Neural progenitor cell (in vitro differentiated cells): ENCODE measurements around the gene PPL. TPM values are rescaled to one million over a fixed set of nuclear protein-coding genes. Genes with fewer than 3 reads are reported as not detected.

ENCODE experiments used
- DNase-seq: peaks from one replicate; pipeline ENCODE4 v3.0.0-alpha.2; 2016; ENCODE audit warnings: low spot score
- H2AFZ ChIP-seq: fragments of 200-600 bp; sonication (generic); replicated peaks from 2 replicates; pipeline ENCODE4 v1.6.1; 2016; ENCODE audit warnings: antibody characterized with exemption
- H3F3A ChIP-seq: fragments of 200-600 bp; sonication (generic); 2 replicates; pipeline ENCODE4 v1.6.1; 2016; ENCODE audit warnings: antibody characterized with exemption, low read depth
- H3K27ac ChIP-seq: fragments of 200-600 bp; sonication (generic); 2 replicates; pipeline ENCODE4 v1.5.1; 2016; ENCODE audit warnings: mild to moderate bottlenecking
- H3K27me3 ChIP-seq: fragments of 200-600 bp; sonication (generic); 2 replicates; pipeline ENCODE4 v1.6.1; 2016; ENCODE audit warnings: mild to moderate bottlenecking, moderate library complexity
- H3K36me3 ChIP-seq: fragments of 200-600 bp; sonication (generic); 2 replicates; pipeline ENCODE4 v1.5.1; 2016
- H3K4me1 ChIP-seq: fragments of 200-600 bp; sonication (generic); 2 replicates; pipeline ENCODE4 v1.6.1; 2016; ENCODE audit warnings: mixed run types
- H3K4me2 ChIP-seq: fragments of 200-600 bp; sonication (generic); 2 replicates; pipeline ENCODE4 v1.6.1; 2016
- H3K4me3 ChIP-seq: fragments of 200-600 bp; sonication (generic); 2 replicates; pipeline ENCODE4 v1.5.1; 2016
- H3K79me2 ChIP-seq: fragments of 200-600 bp; sonication (generic); 2 replicates; pipeline ENCODE4 v1.6.1; 2016; ENCODE audit warnings: low read depth
- H3K9ac ChIP-seq: fragments of 200-600 bp; sonication (generic); 2 replicates; pipeline ENCODE4 v1.6.1; 2016
- H3K9me3 ChIP-seq: fragments of 200-600 bp; sonication (generic); 2 replicates; pipeline ENCODE4 v1.5.1; 2016; ENCODE audit warnings: low read depth
- H4K20me1 ChIP-seq: fragments of 200-600 bp; sonication (generic); 2 replicates; pipeline ENCODE4 v1.6.1; 2016; ENCODE audit warnings: low read depth
- H3K27ac Mint-ChIP-seq: 3 replicates; pipeline ENCODE4 v1.8.0; 2021; ENCODE audit warnings: mixed read lengths
- H3K27me3 Mint-ChIP-seq: 2 replicates; pipeline ENCODE4 v1.8.0; 2022; ENCODE audit warnings: low read depth, mild to moderate bottlenecking, inconsistent platforms, moderate library complexity, mixed read lengths; ENCODE audit not compliant: insufficient read depth
- H3K36me3 Mint-ChIP-seq: 3 replicates; pipeline ENCODE4 v1.8.0; 2021; ENCODE audit warnings: mixed read lengths
- H3K4me1 Mint-ChIP-seq: 3 replicates; pipeline ENCODE4 v1.8.0; 2021; ENCODE audit warnings: mixed read lengths
- H3K4me3 Mint-ChIP-seq: 3 replicates; pipeline ENCODE4 v1.8.0; 2021; ENCODE audit warnings: mild to moderate bottlenecking, moderate library complexity, mixed read lengths
- H3K9me3 Mint-ChIP-seq: 3 replicates; pipeline ENCODE4 v1.8.0; 2020; ENCODE audit warnings: mixed read lengths
- EZH2 ChIP-seq: fragments of 200-600 bp; sonication (generic); IDR thresholded peaks from 2 replicates; pipeline ENCODE4 v1.6.1; 2017; ENCODE audit warnings: antibody characterized with exemption, mild to moderate bottlenecking, moderate library complexity
- EZH2phosphoT487 ChIP-seq: fragments of 200-600 bp; sonication (generic); IDR thresholded peaks from 2 replicates; pipeline ENCODE4 v1.6.1; 2017; ENCODE audit warnings: antibody characterized with exemption
- total RNA-seq: library from RNA; depleted of rRNA; stranded (reverse); fragments of >200 nt; gene quantifications from 2 replicates; pipeline ENCODE4 v1.2.3, GENCODE V29; 2015; ENCODE audit warnings: low replicate concordance
- TF ChIP-seq, protein P1 (sequence below): fragments of 200-600 bp; sonication (generic); IDR thresholded peaks from 2 replicates; pipeline ENCODE4 v1.5.1; 2017; ENCODE audit warnings: antibody characterized with exemption, mild to moderate bottlenecking

The PPL gene
- total RNA-seq, 1 donor from 2014 or later: 1.0 TPM

DNA sequence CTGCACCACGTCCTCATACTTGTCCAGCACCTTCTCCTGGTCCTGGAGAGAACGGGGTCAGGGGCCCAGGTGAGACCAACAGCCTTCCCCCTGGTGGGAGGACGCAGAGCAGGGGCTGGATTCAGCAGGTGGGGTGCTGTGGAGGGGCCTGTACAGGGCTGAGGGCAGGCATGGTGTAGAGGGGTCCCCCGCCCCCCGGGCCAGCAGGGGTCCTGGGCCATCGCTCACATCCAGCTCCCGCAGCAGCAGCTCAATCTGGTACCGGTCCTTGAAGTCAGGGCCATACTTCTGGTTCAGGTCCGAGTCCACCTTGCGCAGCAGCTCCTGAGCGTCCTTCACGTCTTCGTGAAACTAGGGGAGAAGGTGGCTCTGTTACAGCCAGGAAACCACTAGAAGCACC, 41.6 kb downstream of the PPL start:
- TF ChIP-seq, protein P1, sequence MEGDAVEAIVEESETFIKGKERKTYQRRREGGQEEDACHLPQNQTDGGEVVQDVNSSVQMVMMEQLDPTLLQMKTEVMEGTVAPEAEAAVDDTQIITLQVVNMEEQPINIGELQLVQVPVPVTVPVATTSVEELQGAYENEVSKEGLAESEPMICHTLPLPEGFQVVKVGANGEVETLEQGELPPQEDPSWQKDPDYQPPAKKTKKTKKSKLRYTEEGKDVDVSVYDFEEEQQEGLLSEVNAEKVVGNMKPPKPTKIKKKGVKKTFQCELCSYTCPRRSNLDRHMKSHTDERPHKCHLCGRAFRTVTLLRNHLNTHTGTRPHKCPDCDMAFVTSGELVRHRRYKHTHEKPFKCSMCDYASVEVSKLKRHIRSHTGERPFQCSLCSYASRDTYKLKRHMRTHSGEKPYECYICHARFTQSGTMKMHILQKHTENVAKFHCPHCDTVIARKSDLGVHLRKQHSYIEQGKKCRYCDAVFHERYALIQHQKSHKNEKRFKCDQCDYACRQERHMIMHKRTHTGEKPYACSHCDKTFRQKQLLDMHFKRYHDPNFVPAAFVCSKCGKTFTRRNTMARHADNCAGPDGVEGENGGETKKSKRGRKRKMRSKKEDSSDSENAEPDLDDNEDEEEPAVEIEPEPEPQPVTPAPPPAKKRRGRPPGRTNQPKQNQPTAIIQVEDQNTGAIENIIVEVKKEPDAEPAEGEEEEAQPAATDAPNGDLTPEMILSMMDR: no peak
- TF ChIP-seq EZH2 (no peak), EZH2phosphoT487 (no peak)
- no peaks in the 10 kb centered on the region for H3K4me1 ChIP-seq
- no peak for DNase-seq
- H2AFZ ChIP-seq: no peak overlapping the region
- H4K20me1 ChIP-seq: no peaks in the 10 kb centered on the region
- Mint-ChIP-seq H3K4me3 (no peak overlapping the region), H3K9me3 (peaks cover 2% of the 10 kb centered on the region), H3K36me3 (no peaks in the 10 kb centered on the region), H3K4me1 (peaks cover 4% of the 10 kb centered on the region), H3K27ac (no peak overlapping the region), H3K27me3 (peaks cover 3% of the 10 kb centered on the region)
- no peak overlapping the region for H3K4me3 ChIP-seq
- no peak overlapping the region for H3K4me2 ChIP-seq
- no peak overlapping the region for H3K27ac ChIP-seq
- H3K9me3 ChIP-seq: no peaks in the 10 kb centered on the region
- H3K27me3 ChIP-seq: no peaks in the 10 kb centered on the region
- no peak overlapping the region for H3K9ac ChIP-seq
- H3K79me2 ChIP-seq: no peaks in the 10 kb centered on the region
- no peaks in the 10 kb centered on the region for H3F3A ChIP-seq
- H3K36me3 ChIP-seq: no peaks in the 10 kb centered on the region

GRCh38 chr16:4894276-4895150, 42.4 kb downstream of the PPL start:
- H3F3A ChIP-seq: no peaks in the 10 kb centered on the region
- H3K9ac ChIP-seq: no peak overlapping the region
- TF ChIP-seq, protein P1: no peak
- TF ChIP-seq EZH2phosphoT487 (no peak), EZH2 (no peak)
- no peaks in the 10 kb centered on the region for H3K9me3 ChIP-seq
- no peaks in the 10 kb centered on the region for H3K27me3 ChIP-seq
- H3K4me3 ChIP-seq: no peak overlapping the region
- peaks cover 2% of the 10 kb centered on the region for H3K9me3 Mint-ChIP-seq
- H3K27ac ChIP-seq: no peak overlapping the region
- H3K79me2 ChIP-seq: no peaks in the 10 kb centered on the region
- no peaks in the 10 kb centered on the region for H3K4me1 ChIP-seq
- peak overlapping the region; percentile 52 for H3K4me3 Mint-ChIP-seq
- no peaks in the 10 kb centered on the region for H3K36me3 Mint-ChIP-seq
- no peak for DNase-seq
- H2AFZ ChIP-seq: no peak overlapping the region
- H4K20me1 ChIP-seq: no peaks in the 10 kb centered on the region
- no peaks in the 10 kb centered on the region for H3K36me3 ChIP-seq
- H3K4me2 ChIP-seq: no peak overlapping the region
- H3K27ac Mint-ChIP-seq: peak overlapping the region; percentile 79
- H3K4me1 Mint-ChIP-seq: peaks cover 4% of the 10 kb centered on the region
- no peaks in the 10 kb centered on the region for H3K27me3 Mint-ChIP-seq

DNA sequence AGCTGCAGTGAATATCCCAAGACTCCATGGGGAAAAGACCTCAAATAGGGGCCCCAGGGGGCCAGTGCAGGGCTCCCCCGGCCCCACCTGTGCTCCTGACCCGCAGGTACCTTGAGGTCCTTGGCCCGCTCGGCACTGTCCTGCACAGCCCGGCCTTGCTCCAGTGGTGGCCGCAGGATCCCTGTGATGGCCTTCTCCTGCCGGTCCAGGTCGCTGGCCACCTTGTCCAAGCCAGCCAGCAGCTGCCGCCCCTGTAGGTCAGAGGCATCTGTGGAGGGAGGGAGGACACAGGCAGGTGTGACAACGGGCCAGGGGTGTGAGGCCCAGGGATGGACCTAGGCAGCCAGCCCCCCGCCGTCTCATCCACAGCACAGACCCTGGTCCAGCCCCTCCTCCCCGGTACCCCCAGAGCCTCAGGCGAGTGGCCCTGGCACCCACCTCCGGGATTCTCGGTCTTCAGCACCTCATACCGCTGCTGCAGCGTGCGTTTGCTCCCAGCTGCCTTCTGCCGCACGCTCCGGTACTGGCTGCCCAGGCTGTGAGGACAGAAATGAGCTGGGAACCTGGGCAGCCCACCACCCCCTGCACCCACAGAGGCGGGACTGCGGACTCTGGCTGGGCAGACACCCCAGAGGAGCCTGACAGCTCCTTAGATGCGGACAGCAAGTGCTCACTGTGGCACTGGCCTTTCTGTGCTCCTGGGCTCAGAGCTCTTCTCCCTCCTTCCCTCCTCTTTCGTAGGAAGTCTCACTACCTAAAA, 43.7 kb downstream of the PPL start:
- no peak overlapping the region for H3K4me3 Mint-ChIP-seq

More for the DNA sequence above, 43.7 kb downstream of the PPL start:
- Mint-ChIP-seq H3K9me3 (peaks cover 2% of the 10 kb centered on the region), H3K36me3 (no peaks in the 10 kb centered on the region), H3K27ac (peak overlapping the region; percentile 86), H3K4me1 (peaks cover 4% of the 10 kb centered on the region), H3K27me3 (no peaks in the 10 kb centered on the region)
- H3K4me3 ChIP-seq: no peak overlapping the region
- no peaks in the 10 kb centered on the region for H3K9me3 ChIP-seq
- no peaks in the 10 kb centered on the region for H3K27me3 ChIP-seq
- no peak overlapping the region for H3K4me2 ChIP-seq
- no peak for DNase-seq
- no peak overlapping the region for H2AFZ ChIP-seq
- H3K79me2 ChIP-seq: no peaks in the 10 kb centered on the region
- no peak for TF ChIP-seq EZH2phosphoT487
- TF ChIP-seq EZH2: no peak
- TF ChIP-seq, protein P1: no peak
- H3F3A ChIP-seq: no peaks in the 10 kb centered on the region
- H4K20me1 ChIP-seq: no peaks in the 10 kb centered on the region
- H3K36me3 ChIP-seq: no peaks in the 10 kb centered on the region
- H3K9ac ChIP-seq: no peak overlapping the region
- H3K4me1 ChIP-seq: no peaks in the 10 kb centered on the region
- H3K27ac ChIP-seq: no peak overlapping the region
